Measurements from ENCODE around the gene ZNF277.
A peak's percentile ranks its signal among the peaks of the same experiment; 100 is the strongest.

Gene ZNF277

DNA sequence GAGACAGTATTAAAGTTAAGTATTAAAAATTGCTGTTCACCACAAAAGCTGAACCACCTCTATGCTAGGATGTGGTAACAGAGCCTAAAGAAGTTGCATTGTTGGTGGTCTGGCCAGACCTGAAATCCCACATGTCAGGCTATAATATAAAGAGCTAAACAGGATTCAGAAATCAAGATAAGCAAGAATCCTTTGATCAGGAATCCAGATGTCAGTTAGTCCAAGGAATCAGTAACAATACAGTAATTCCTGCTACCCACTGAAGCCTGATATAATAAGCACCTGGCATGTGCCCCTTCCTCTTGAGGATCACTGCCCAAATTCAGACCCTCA, 48.9 kb downstream of the ZNF277 start:
- DNase-seq, result no peak

DNA sequence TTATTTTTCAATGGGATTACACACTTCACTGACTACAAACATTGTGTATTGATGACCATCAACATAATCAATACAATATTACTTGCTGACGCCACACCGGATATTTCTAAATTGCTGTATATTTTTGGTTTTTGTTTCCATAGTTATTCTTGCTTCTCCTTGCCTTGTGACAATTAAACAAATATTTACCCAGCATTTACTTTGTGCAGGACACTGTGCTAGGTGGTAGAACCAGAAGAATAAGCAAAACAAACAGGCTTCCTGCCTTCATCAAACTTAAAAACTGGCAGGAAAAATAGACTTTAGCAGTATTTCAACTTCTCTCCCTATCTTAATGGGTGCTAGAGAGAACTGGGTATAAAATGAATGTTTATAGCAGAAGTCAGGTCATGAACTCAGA, 50.6 kb downstream of the ZNF277 start:
- DNase-seq, result no peak

DNA sequence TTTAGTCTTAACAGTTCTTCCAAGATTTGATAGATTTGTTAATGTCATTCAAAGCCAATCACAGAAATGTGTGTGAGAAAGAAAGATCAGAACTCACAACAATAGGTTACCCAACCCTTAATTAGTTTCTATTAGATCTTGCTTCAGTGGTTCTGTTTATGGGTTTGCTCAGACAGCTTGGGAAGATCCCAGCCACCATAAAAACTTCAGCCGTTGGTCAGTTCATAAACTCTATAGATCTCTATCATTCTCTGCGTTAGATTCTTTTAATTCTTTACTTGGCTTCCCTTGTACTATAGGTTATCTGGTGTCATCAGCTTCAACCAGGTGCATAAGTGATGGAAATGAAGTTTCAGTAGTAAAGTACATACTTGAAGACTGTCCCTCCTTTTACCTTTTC, 54.4 kb downstream of the ZNF277 start:
- no peak for DNase-seq

DNA sequence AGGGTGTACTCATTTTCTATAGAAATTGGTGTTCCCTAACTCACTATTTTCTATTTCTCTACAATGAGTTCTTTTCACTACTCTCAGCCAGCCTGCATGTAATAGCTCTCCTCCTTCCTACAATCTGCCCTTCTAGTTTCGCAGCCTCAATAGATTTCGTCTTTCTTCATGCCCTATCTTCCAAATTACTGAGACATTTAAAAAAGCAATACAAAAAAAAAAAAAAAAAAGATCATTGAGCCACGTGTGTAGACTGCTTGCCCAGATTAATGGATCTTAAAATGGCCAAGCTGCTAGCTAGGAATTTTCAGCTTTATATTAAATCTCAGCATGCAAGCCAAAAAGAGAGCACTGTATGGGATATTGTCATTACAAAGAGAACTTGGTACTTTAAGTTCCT, 55.5 kb downstream of the ZNF277 start:
- no peak for DNase-seq

DNA sequence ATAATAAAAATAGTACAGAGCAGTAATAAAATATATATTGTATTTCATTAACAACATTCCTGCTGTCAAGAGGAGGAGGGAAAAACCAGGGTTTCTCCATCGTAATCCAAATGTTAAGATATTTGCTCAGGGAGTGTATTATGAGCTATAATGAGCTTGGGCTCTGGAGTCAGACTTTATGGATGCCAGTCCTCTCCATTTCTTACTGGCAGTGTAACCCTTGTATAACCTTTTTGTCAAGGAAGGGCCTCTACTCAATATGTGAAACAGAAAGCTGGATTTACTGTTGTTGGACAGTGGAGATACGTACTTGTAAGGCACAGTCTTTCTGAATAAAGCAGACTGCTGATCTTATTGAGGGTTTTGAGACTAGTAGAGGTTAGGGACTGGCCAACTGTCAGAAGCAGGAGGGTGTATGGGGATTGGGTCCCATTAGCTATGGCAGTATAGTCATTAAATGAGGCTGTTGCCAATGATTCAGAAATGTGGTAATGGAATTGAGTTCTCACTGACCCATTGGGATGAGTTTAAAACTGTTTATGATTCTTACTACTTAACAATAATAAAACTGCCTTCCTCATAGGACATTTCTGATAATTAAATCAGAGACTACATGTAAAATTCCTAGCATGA, 56.5 kb downstream of the ZNF277 start:
- no peak for DNase-seq

DNA sequence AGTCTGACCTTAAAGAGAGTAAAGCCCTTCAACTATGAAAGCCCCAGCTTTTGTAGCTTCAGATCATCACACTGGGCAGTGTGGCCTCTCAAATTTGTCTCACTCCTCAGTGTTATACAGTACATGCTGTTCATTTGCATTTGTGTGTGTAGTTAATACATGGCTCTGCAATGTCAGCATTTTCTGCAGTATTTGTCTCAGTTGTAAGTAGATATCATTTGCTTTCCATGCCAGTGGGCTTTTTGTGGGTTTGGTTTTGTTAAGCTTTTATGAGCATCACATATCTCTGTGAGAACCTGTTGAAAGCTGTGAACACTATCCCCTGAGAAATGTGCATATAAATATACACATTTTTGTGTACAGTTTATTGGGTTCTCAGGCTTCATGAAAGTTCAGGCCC, 57.0 kb downstream of the ZNF277 start:
- no peak for DNase-seq

DNA sequence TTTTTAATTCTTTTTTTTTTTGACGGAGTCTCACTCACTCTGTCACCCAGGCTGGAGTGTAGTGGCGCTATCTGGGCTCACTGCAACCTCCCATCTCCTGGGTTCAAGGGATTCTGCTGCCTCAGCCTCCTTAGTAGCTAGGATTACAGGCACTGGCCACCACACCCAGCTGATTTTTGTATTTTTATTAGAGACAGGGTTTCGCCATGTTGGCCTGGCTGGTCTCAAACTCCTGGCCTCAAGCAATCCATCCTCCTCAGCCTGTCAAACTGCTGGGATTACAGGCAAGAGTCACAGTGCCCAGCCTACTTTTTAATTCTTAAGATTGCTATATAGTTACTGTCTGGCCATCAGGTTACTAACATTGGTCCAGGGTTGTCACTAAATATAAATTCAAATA, 59.6 kb downstream of the ZNF277 start:
- no peak for DNase-seq

DNA sequence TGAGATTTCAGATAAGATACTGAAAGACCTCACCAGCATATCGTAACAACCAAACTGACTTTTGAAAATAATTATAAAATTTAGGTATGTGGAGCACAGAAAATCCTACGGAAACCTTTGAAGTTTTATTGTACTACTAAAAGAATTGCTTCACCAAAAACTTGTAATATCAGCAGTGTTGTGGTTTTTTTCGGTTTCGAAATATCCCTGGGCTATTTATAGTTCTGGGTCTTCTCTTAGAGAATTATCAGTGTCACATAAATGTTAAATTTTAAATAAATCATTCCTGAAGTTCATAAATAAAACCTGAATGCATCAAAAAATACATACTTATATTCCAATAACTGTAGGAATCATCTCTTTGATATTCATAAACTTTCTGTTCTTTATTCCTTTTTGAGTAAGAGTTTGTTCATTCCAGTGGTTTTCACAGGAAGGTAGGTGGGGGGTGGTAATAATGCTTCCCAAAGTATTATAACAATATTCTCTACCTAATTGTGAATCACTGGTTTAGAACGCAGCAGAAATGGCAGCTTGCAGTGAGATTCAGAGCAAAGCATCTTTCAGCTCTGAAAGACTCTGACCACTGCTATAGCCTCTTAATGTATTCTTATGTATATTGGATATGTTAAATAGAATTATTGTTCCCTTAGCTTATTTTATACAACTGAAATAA, 60.2 kb downstream of the ZNF277 start:
- no peak for DNase-seq

DNA sequence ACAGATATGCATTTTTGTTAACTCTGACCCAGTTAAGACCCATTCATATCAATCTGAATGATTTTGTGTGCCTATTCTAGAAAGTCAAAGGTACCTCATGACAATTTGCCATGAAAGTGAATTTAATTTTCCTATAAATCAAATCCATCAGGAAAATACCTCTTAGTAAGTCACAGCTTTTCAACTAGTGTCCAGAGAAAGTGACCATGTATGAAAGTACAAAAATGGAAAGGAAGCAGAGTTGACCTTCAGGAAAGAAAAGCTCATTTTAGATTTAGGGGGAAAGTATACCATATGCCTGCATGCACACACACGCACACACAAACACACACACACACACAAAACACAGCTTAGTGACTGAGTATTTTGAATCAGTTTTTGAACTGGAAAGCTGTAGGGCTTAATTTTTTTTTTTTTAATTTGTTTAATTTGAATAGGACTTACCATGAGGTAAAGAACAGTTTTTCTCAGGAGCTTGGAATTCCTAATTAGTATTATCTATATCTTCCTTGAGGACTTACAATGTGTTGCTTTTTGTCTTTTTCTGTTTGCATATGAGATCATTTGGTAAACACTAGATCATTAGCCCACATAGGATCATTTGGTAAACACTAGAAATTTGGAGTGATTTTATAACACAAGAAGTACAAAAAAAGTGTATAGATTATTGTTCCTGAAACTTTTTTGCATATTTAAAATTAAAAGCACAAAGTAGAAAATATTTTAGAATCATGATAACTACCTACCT, 61.6 kb downstream of the ZNF277 start:
- DNase-seq, result no peak

DNA sequence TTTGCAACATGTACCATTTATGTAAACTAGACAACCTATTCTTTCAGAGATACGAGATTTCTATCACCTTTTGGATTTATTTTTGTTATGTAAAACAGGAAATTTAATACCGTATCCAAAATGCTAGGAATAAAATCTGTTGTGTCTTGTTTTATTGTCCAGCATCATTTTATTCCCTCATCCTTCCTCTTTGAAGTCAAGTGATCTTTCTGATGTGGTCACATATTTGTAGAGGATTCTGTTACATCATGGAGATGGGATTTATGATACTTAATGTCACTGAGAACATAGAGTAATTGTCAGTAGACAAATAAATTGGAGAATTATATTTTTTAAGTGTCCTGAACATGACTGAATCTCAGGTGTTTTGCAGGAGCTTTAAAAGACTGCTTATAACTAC, 64.7 kb downstream of the ZNF277 start:
- DNase-seq, result no peak

DNA sequence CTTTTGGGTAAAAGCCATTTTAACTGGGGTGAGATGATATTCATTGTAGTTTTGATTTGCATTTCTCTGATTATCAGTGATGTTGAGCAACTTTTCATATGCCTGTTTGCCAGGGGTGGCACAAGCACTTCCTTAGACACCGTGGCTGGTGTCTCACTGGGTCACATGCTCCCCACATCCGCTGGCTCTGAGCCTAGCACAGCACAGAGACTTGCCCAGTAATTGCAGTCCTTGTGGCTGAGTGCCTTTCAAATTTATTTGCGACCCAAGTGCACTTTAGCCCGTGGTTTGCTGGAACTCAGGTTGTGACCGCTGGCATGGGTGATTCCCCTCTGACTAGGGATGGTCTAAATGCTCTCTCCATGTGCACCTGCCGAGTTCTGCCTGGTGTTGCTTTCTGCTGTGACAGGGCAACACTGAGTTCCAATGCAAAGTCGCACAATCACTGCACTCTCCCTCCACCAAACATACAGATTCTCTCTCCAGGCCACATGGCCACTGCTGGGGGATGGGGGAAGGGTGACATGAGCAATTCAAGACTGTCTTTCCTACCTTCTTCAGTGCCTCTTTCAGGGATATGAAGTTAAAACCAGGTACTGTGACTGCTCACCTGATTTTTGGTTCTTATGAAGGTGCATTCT, 66.5 kb downstream of the ZNF277 start:
- no peak for DNase-seq

DNA sequence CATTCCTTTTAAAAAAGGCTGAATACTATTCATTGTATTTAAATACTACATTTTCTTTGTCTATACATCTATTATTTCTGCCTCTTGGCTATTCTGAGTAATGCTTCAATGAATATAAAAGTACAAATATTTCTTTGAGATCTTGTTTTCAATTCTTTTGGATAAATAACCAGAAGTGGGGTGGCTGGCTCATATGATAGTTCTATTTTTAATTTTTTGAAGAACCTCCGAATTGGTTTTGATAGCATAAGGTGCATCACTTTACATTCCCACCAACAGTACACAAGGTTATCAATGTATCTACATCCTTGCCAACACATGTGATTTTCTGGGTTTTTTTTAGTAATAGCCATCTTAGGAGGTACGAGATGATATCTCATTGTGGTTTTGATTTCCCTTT, 72.5 kb downstream of the ZNF277 start:
- no peak for DNase-seq

DNA sequence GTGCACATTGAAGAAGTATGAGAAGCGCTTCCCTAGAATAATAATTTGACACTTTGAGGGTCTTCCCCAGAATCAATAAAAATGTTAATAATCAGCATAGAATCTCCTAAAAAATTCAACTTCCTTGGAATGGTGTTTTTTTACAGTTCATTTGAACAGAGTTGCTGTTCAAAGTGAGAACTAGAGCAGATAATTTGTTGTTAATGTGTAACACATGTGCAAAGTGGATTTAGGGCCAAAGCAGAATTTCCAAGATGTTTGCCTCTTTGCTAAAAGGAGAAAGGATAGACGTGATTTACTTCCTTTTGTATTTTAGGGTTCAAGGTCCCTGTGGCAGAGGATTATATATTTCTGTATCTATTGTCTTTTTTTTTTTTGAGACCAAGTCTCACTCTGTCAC, 73.8 kb downstream of the ZNF277 start:
- DNase-seq, result no peak

DNA sequence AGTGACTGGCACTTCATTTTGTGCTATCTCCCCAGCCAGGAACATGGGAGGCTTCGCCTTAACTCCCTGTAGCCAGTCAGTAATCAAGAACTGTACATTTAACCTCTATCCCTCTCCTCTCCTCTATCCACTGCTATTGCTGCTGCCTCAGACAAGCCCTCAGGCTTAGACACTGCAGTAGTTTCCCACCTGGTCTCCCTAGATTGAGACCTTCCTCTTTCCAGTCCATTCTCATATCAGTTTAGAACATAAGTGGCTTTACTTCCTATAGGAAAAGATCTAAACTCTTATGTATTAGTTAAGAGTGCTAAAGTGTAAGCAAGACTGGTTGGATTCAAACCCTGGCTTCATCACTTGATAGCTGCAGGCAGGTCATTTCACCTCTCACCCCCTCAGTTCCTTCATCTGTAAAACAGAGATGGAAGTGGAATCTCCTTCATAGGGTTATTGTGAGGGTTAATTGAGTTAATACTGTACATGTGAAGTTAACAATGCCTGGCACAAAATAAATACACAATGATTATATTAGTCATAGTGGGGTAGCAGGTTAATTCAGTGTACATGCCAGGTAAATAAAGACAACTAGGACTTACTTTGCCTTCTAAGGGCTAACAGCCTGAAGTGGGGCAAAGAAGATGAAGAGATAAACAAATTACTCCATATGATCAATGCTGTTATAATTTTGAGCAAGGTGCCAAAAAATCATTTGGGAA, 76.1 kb downstream of the ZNF277 start:
- no peak for DNase-seq

DNA sequence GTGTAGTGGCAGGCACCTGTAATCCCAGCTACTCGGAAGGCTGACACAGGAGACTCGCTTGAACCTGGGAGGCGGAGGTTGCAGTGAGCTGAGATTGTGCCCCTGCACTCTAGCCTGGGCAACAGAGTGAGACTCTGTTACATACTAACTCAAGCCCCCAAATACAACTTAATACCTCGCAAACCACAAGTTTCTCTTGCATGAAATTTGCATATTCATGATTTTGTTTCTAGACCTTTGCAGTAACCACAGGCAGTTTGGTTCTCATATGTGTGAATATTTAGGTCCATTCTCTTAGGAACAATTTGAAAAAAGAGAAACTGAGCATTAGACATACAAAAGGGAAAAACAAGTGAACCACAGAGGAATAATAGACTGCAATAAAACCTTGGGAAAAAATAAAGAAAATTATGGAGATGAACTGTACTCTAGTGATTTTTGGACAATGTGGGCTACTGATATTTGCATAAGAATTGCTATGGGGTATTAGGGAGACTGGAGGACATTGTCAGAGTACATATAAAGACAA, 77.0 kb downstream of the ZNF277 start:
- no peak for DNase-seq

DNA sequence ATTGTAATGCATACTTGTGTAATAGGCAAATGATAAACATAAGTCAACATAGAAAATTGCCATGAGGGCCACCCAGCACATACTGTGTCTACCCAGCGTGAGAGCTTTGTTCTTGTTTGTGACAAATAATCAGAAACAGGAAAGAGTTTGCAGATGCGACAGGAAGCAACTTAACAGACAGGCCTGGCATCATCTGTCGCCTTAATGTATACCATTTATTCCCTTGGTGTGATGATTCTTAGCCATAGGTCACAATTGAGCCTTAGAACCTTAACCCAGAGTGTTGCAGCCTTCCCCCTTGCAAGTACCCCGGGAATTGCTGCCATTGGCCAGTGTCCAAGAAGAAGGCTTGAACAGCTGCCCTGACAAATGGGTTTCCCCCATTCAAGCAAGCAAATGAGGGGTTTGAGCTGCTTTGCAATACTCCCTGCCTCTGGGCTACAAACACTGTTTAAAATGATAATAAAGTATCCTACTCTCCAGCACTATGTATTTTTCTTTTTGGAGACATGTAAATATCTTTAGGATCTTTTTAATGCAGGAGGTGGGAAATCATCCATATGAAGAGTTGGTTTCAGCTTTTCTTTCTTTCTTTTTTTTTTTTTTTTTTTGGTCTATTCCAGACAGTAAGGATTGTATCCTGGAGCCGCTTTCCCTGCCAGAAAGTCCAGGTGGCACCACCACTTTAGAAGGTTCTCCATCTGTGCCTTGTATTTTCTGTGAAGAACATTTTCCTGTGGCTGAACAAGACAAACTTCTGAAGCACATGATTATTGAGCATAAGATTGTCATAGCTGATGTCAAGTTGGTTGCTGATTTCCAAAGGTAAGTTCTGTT, 80.0 kb downstream of the ZNF277 start:
- DNase-seq, result peak; percentile 98

DNA sequence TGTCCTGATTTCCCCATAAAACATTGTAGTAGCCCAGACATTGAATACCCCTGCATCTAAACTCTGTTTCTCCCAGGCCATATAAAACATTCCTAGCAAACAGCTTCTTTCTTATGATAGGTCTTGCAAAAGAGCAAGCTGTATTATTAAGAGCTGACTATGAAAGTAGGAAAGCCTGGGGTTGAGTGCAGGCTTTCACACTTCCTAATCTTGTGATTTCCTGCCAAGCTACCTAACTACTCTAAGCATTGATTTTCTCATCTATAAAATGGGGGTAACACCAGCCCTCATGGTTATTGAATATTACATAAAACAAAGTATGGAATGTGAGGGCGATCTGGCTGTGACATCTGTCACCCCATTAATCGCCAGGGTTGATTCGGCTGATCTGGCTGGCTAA, 81.8 kb downstream of the ZNF277 start:
- no peak for DNase-seq

DNA sequence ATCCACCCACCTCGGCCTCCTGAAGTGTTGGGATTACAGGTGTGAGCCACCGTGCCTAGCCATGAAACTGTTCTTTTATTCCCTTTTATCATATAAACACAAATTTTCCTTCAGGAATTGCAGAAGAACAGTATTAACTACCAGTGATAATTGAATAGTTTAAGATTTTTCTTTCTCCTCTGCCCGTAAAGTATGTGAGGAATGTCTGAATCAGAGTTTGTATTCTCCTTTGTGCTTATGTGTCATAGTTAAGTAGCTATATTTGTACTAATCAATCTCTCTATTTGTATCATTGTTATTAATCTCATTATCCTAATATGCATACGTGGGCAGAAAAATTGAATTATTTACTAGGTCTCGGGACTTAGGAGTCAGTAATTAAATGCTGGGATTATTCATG, 83.6 kb downstream of the ZNF277 start:
- DNase-seq, result no peak

DNA sequence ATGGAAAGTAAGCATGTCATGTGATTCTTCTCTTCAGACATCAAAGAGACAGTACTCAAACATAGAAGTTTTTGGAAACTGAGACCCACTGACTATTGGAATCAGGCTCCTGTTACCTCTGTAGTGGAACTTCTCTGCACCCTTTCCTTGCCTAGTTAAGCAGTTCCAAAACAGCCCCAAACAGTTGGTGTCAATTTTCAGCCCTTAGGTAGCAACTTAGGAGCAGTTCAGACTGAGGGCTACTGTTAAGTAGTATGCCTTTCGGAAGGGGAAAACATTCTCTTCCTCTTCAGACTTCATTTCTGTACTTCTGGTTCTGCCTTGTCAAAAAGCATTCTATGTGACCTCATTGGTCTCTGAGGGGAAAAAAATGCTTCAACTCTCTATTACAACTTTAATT, 85.7 kb downstream of the ZNF277 start:
- peak; percentile 43 for DNase-seq

DNA sequence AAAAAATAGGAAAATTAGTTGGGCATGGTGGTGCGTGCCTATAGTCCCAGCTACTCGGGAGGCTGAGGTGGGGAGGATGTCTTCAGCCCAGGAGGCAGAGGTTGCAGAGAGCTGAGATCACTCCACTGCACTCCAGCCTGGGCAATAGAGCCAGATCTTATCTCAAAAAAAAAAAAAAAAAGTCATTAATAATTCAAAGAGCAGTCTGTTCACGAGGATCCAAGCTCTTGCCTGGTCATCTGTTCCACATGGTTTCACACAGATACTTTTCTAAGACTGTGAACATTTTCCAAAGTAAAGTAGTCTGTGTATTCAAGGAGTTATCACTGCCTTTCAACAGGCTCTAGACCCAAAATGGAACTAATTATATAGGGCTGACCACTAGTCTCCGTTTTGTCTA, 86.9 kb downstream of the ZNF277 start:
- peak; percentile 82 for DNase-seq

DNA sequence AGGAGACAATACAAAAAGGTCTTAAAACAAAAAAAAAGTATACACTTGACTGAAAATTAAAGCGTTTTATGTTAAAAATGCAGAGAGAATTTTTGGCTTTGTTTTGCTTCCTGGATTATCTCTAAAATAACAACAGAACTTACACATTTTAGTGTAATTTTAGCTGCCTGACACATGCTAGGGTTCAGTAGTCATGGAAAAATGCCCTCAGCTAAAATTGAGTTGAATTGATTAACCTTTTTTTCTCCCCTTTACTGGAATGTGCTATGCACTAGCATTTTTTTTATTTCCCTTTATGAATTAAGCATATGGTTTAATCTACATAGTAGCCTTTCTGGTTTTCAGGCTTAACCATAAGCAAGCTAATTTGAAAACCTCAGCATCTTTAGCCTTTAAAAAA, 89.9 kb downstream of the ZNF277 start:
- DNase-seq, result no peak

DNA sequence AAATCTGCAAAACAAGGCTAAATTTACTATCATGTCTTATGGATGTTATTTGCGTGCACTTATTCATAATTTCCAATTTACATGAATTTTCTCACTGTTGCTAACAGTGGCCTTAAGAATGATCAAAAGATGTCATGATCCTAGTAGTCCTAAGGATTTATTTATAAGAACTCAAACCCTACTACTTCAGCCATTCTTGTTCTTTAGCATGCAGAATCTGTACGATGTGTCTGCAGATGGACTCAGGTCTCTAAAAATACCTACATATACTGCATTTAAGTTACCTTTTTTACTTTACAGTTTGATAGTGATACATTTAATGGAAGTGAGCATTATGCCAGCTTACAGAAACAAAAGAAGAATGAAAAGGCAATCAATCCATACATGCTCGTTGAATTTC, 91.2 kb downstream of the ZNF277 start:
- no peak for DNase-seq
